K562 (cell line): Measurements from ENCODE around the gene IKBKE. TPM values are rescaled to one million over a fixed set of nuclear protein-coding genes. Genes with fewer than 3 reads are reported as not detected.
A peak's percentile ranks its signal among the peaks of the same experiment; 100 is the strongest.

Source experiments
- ARHGAP35 ChIP-seq: fragments of 450-650 bp; IDR thresholded peaks from 2 replicates; pipeline ENCODE4 v1.6.1; 2018; ENCODE audit not compliant: partially characterized antibody
- CAMTA2 ChIP-seq: fragments of 250-450 bp; sonication (Bioruptor Pico); conservative IDR thresholded peaks from 2 replicates; pipeline ENCODE4 v1.5.1; 2022
- CEBPB ChIP-seq: fragments of 450-650 bp; IDR thresholded peaks from 2 replicates; pipeline ENCODE4 v1.6.1; 2016; ENCODE audit warnings: missing genetic modification characterization, missing compliant biosample characterization
- CXXC5 ChIP-seq: fragments of 250-450 bp; sonication (Bioruptor Pico); IDR thresholded peaks from 2 replicates; pipeline ENCODE4 v1.8.0; 2022; ENCODE audit warnings: inconsistent platforms, mild to moderate bottlenecking, moderate library complexity
- EHMT2 ChIP-seq: fragments of 450-650 bp; IDR thresholded peaks from 2 replicates; pipeline ENCODE4 v1.6.1; 2018; ENCODE audit warnings: antibody characterized with exemption
- NCOR1 ChIP-seq: fragments of 450-650 bp; IDR thresholded peaks from 2 replicates; pipeline ENCODE4 v1.6.1; 2016; ENCODE audit warnings: mild to moderate bottlenecking, moderate library complexity
- NUFIP1 ChIP-seq: fragments of 450-650 bp; IDR thresholded peaks from 2 replicates; pipeline ENCODE4 v1.6.1; 2018; ENCODE audit not compliant: partially characterized antibody
- PCBP1 ChIP-seq: fragments of 200-400 bp; formaldehyde crosslinking; IDR thresholded peaks from 2 replicates; pipeline ENCODE4 v1.6.1; 2018; ENCODE audit warnings: mild to moderate bottlenecking, low read depth, low read length; ENCODE audit not compliant: poor library complexity, severe bottlenecking
- PHF20 ChIP-seq: fragments of 450-650 bp; IDR thresholded peaks from 2 replicates; pipeline ENCODE4 v1.6.1; 2018; ENCODE audit not compliant: partially characterized antibody
- PHF21A ChIP-seq: fragments of 450-650 bp; IDR thresholded peaks from 2 replicates; pipeline ENCODE4 v1.6.1; 2017; ENCODE audit warnings: low read depth, borderline replicate concordance
- RNF219 ChIP-seq: fragments of 250-450 bp; sonication (Bioruptor Pico); IDR thresholded peaks from 2 replicates; pipeline ENCODE4 v1.5.0; 2022; ENCODE audit warnings: mild to moderate bottlenecking
- RUNX1 ChIP-seq: sonication (generic); IDR thresholded peaks from 2 replicates; pipeline ENCODE4 v1.6.1; 2016; ENCODE audit warnings: antibody characterized with exemption, low read depth
- ZNF184 ChIP-seq: sonication (generic); formaldehyde crosslinking; IDR thresholded peaks from 2 replicates; pipeline ENCODE4 v1.5.0; 2020; ENCODE audit warnings: missing genetic modification reagents
- ZNF274 ChIP-seq: IDR thresholded peaks from 2 replicates; pipeline ENCODE4 v1.6.1; 2011; ENCODE audit warnings: low read depth, mild to moderate bottlenecking, low read length, moderate library complexity, borderline replicate concordance
- ZNF507 ChIP-seq: conservative IDR thresholded peaks from 2 replicates; pipeline ENCODE4 v1.6.1; 2017; ENCODE audit warnings: missing genetic modification characterization, missing compliant biosample characterization
- ZNF561 ChIP-seq: fragments of 450-650 bp; formaldehyde crosslinking; conservative IDR thresholded peaks from 2 replicates; pipeline ENCODE4 v1.4.0; 2020; ENCODE audit warnings: mild to moderate bottlenecking, moderate library complexity
- polyA plus RNA-seq, 8 experiments: library from polyadenylated mRNA; depleted of rRNA in 4 of 8; stranded (reverse) in 5 of 8; unstranded in 3 of 8; fragments of >200 nt; fragmentation: Nextera tagmentation in 2 of 8; fragmentation: Illumina TruSeq in 1 of 8; extraction: Ambion mirVana in 2 of 8; extraction: Trizol in 1 of 8; gene quantifications; 2 replicates each; pipeline versions ENCODE4 v1.2.1 to v1.2.3, GENCODE V29; 2011 to 2014; ENCODE audit warnings: inconsistent platforms in 1 of 8, missing spikeins in 1 of 8
- total RNA-seq, 7 experiments: library from RNA; depleted of rRNA in 6 of 7; stranded (reverse); fragments of >200 nt in 6 of 7; fragmentation: Illumina TruSeq in 2 of 7; extraction: Trizol in 2 of 7; gene quantifications; 2 replicates each; pipeline versions ENCODE4 v1.2.1 to v1.2.3, GENCODE V29; 2011 to 2021; ENCODE audit warnings: low replicate concordance in 1 of 7
- TF ChIP-seq, protein P1 (sequence below), 2 experiments: IDR thresholded peaks; 2 replicates each; pipeline ENCODE4 v1.6.1; 2012; ENCODE audit warnings: improper control_type of control experiment in 2 of 2, low read depth in 2 of 2, low read length in 2 of 2, borderline replicate concordance in 1 of 2
- TF ChIP-seq, protein P2 (sequence below): fragments of 450-650 bp; formaldehyde crosslinking; IDR thresholded peaks from 2 replicates; pipeline ENCODE4 v1.4.0; 2020; ENCODE audit warnings: mild to moderate bottlenecking, moderate library complexity
- TF ChIP-seq, protein P3 (sequence below): fragments of 450-650 bp; IDR thresholded peaks from 2 replicates; pipeline ENCODE4 v1.6.1; 2017; ENCODE audit warnings: antibody characterized with exemption, mild to moderate bottlenecking

IKBKE gene
- total and polyA plus RNA-seq, 9 of the 15 experiments (the other 6 are each of a cell fraction or from before 2014, with no cell fraction given), result 2.3 to 9.0 (median 4.8) TPM

DNA sequence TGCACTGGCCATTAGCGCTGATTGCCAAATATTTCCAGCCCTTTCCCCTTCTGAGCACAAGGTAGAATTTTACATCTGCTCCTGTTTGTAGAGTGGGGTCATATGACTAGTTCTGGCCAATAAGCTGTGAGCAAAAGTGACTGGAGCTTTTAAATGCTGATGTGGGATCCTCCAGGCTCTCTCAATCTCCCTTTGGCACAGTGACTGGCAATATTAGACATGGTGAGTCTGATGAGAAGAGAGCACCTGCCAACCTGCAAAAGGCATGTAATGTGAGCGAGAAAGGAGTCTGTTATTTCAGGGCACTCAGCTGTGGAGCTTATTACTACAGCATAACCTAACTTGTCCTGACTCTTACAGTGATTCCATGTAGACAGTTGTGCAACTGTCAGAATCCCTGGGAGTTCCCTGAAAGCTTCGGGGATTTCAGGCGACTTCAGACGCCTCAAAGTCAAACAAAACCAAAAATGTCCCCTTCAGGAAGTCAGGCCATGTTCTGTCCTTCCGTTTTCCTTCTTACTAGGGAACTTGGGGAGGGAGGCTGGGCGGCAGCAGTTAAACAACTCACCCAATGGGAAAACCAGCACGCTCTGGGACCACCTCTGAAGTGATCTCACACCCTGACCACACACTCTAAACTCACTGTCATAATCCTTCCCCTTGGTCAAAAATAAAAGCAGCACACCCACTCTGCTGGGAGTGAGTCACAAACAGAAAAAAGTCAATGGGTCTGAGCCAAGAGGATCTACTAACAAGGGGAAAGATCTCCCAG, 33.5 kb downstream of the IKBKE start (continued):
- no peak for TF ChIP-seq CAMTA2 (CRISPR knock-in tag)
- TF ChIP-seq NCOR1, result no peak
- TF ChIP-seq CEBPB (tag), result peak; percentile 68
- TF ChIP-seq ZNF507 (tag), result no peak
- TF ChIP-seq, protein P1, sequence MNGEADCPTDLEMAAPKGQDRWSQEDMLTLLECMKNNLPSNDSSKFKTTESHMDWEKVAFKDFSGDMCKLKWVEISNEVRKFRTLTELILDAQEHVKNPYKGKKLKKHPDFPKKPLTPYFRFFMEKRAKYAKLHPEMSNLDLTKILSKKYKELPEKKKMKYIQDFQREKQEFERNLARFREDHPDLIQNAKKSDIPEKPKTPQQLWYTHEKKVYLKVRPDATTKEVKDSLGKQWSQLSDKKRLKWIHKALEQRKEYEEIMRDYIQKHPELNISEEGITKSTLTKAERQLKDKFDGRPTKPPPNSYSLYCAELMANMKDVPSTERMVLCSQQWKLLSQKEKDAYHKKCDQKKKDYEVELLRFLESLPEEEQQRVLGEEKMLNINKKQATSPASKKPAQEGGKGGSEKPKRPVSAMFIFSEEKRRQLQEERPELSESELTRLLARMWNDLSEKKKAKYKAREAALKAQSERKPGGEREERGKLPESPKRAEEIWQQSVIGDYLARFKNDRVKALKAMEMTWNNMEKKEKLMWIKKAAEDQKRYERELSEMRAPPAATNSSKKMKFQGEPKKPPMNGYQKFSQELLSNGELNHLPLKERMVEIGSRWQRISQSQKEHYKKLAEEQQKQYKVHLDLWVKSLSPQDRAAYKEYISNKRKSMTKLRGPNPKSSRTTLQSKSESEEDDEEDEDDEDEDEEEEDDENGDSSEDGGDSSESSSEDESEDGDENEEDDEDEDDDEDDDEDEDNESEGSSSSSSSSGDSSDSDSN (IDR thresholded peaks at IDR 0.05; ENCODE audit: borderline replicate concordance in 1 of 2, low read depth in 2 of 2, low read length in 2 of 2), result peak in 1 of 2 experiments; percentile 96; a peak in 2 of 4 replicates
- no peak for TF ChIP-seq ZNF184
- TF ChIP-seq ARHGAP35, result no peak
- no peak for TF ChIP-seq PHF21A
- no peak for TF ChIP-seq ZNF274
- TF ChIP-seq, protein P2, sequence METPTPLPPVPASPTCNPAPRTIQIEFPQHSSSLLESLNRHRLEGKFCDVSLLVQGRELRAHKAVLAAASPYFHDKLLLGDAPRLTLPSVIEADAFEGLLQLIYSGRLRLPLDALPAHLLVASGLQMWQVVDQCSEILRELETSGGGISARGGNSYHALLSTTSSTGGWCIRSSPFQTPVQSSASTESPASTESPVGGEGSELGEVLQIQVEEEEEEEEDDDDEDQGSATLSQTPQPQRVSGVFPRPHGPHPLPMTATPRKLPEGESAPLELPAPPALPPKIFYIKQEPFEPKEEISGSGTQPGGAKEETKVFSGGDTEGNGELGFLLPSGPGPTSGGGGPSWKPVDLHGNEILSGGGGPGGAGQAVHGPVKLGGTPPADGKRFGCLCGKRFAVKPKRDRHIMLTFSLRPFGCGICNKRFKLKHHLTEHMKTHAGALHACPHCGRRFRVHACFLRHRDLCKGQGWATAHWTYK, result 0 out of 2 replicates have a peak, but pooled peaks have one; percentile 43
- peak; percentile 47; the same call in 1 of the 2 replicates for TF ChIP-seq ZNF561 (CRISPR knock-in tag)
- TF ChIP-seq PCBP1, result no peak
- TF ChIP-seq, protein P3, sequence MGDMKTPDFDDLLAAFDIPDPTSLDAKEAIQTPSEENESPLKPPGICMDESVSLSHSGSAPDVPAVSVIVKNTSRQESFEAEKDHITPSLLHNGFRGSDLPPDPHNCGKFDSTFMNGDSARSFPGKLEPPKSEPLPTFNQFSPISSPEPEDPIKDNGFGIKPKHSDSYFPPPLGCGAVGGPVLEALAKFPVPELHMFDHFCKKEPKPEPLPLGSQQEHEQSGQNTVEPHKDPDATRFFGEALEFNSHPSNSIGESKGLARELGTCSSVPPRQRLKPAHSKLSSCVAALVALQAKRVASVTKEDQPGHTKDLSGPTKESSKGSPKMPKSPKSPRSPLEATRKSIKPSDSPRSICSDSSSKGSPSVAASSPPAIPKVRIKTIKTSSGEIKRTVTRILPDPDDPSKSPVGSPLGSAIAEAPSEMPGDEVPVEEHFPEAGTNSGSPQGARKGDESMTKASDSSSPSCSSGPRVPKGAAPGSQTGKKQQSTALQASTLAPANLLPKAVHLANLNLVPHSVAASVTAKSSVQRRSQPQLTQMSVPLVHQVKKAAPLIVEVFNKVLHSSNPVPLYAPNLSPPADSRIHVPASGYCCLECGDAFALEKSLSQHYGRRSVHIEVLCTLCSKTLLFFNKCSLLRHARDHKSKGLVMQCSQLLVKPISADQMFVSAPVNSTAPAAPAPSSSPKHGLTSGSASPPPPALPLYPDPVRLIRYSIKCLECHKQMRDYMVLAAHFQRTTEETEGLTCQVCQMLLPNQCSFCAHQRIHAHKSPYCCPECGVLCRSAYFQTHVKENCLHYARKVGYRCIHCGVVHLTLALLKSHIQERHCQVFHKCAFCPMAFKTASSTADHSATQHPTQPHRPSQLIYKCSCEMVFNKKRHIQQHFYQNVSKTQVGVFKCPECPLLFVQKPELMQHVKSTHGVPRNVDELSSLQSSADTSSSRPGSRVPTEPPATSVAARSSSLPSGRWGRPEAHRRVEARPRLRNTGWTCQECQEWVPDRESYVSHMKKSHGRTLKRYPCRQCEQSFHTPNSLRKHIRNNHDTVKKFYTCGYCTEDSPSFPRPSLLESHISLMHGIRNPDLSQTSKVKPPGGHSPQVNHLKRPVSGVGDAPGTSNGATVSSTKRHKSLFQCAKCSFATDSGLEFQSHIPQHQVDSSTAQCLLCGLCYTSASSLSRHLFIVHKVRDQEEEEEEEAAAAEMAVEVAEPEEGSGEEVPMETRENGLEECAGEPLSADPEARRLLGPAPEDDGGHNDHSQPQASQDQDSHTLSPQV, result 0 out of 2 replicates have a peak, but pooled peaks have one; percentile 46
- TF ChIP-seq NUFIP1, result no peak
- no peak for TF ChIP-seq RNF219 (CRISPR knock-in tag)
- TF ChIP-seq EHMT2, result peak; percentile 67; the same call in 1 of the 2 replicates
- no peak for TF ChIP-seq RUNX1
- TF ChIP-seq CXXC5, result no peak
- no peak for TF ChIP-seq PHF20
